ENCODE results near the gene DEGS2. TPM values are rescaled to one million over a fixed set of nuclear protein-coding genes. Genes with fewer than 3 reads are reported as not detected.

Gene DEGS2
- total and polyA plus RNA-seq, 7 experiments from 2014 or later: 0.19 to 1.0 (median 0.44) TPM; not detected in 1

GRCh38 chr14:100119251-100119650, 40.2 kb downstream of the DEGS2 start:
- peaks cover 33 to 100% (median 55%) of the 10 kb centered on the region in 3 experiments for H3K36me3 ChIP-seq (ENCODE audit: control insufficient read depth in 2 of 3, insufficient read depth in 3 of 3, low read length in 3 of 3)
- H3K4me3 ChIP-seq (ENCODE audit: low read length): no peak overlapping the region
- no peaks in the 10 kb centered on the region for H3K4me1 ChIP-seq (ENCODE audit: control insufficient read depth in 2 of 2, insufficient read depth in 2 of 2, low read length in 2 of 2)
- ChIA-PET CTCF (interaction anchor here (0.7 to 35.2 kb wide), 4 partner anchors 9 to 82 kb away, joined by 3 to 758 read pairs (median 4); partner anchors contain the start of gene EVL), POLR2A (interaction anchor here (0.7 to 59.0 kb wide), 4 partner anchors 9 to 54 kb away, joined by 3 to 2344 read pairs (median 4); partner anchors contain the start of gene EVL)
- Mint-ChIP-seq H3K4me3 (peak overlapping the region in 1 of 10 donors; percentile 47), H3K36me3 (peaks cover 16 to 26% (median 19%) of the 10 kb centered on the region in 5 donors), H3K27ac (peak overlapping the region in 6 of 9 donors; percentile 8 to 92 (median 69)), H3K27me3 (no peaks in the 10 kb centered on the region), H3K4me1 (peaks cover 24 to 49% (median 37%) of the 10 kb centered on the region in 7 donors), H3K9me3 (no peaks in the 10 kb centered on the region)
- ATAC-seq (no peak), DNase-seq (no peak)
- peak overlapping the region; percentile 26 for H3K27ac ChIP-seq (ENCODE audit: low read depth, low read length)
- no peaks in the 10 kb centered on the region for H3K9me3 ChIP-seq (ENCODE audit: control insufficient read depth in 2 of 3, low read length in 3 of 3)
- H3K27me3 ChIP-seq (ENCODE audit: control insufficient read depth in 2 of 2, insufficient read depth in 2 of 2, low read length in 2 of 2): no peaks in the 10 kb centered on the region
- intact Hi-C loops (cut with micrococcal nuclease): no loop called here

DNA sequence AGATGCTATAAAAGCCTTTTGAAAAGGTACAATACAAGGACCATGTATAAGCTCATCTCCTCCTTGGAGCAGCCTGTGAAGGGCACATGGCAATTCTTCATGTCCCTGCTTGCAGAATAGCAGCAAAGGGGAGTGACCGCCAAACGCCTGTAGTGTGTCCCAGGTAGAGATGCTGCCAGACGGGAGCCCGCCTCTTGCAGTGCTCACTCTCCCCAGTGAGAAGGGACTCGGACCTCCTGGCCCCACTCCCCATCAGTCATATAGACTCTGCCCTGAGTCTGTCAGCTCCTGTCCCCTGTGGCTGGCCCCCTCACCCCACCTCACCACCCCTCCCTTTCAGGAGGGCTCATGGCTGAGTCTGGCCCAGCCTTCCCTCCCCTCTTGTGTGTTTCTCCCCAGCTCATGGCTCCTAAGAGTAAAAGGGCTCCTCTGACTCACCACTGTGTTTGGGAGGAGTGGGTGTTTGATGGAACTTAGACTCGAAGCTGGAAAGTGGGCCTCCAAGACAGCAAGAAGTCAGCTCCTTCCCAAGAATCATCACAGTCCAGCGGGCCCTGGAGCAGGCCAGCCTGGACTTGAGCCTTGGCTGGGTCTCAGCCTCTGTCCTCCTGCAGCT, 40.9 kb downstream of the DEGS2 start:
- H3K36me3 Mint-ChIP-seq: peaks cover 16 to 28% (median 20%) of the 10 kb centered on the region in 5 donors

GRCh38 chr14:100117633-100118395, 41.6 kb downstream of the DEGS2 start:
- Histone ChIP-seq H3K27me3 (ENCODE audit: control insufficient read depth in 2 of 2, insufficient read depth in 2 of 2, low read length in 2 of 2) (no peaks in the 10 kb centered on the region), H3K36me3 (ENCODE audit: control insufficient read depth in 2 of 3, insufficient read depth in 3 of 3, low read length in 3 of 3) (peaks cover 38 to 100% (median 41%) of the 10 kb centered on the region in 3 experiments), H3K9me3 (ENCODE audit: control insufficient read depth in 2 of 3, low read length in 3 of 3) (no peaks in the 10 kb centered on the region), H3K4me1 (ENCODE audit: control insufficient read depth in 2 of 2, insufficient read depth in 2 of 2, low read length in 2 of 2) (peaks cover 0 to 7% of the 10 kb centered on the region in 2 donors), H3K27ac (ENCODE audit: low read depth, low read length) (peak overlapping the region; percentile 6), H3K4me3 (ENCODE audit: low read length) (no peak overlapping the region)
- Mint-ChIP-seq H3K4me3 (no peak overlapping the region), H3K36me3 (peaks cover 17 to 30% (median 22%) of the 10 kb centered on the region in 5 donors), H3K4me1 (peaks cover 35 to 58% (median 44%) of the 10 kb centered on the region in 7 donors), H3K27me3 (no peaks in the 10 kb centered on the region), H3K27ac (peak overlapping the region; percentile 30 to 92 (median 67)), H3K9me3 (no peaks in the 10 kb centered on the region)
- ChIA-PET CTCF (interaction anchor here (1.1 to 35.2 kb wide), 3 partner anchors 10 to 75 kb away, joined by 3 to 758 read pairs (median 11); partner anchors contain the start of gene EVL), POLR2A (interaction anchor here (1.1 to 59.0 kb wide), 3 partner anchors 9 to 53 kb away, joined by 3 to 2344 read pairs (median 4); partner anchors contain the start of gene EVL)
- intact Hi-C loops (cut with micrococcal nuclease): no loop called here
- DNase-seq (no peak), ATAC-seq (peak; percentile 19)

More for the DNA sequence above, 40.9 kb downstream of the DEGS2 start:
- Histone ChIP-seq H3K4me1 (ENCODE audit: control insufficient read depth in 2 of 2, insufficient read depth in 2 of 2, low read length in 2 of 2) (no peaks in the 10 kb centered on the region), H3K27ac (ENCODE audit: low read depth, low read length) (peak overlapping the region; percentile 26), H3K4me3 (ENCODE audit: low read length) (no peak overlapping the region), H3K27me3 (ENCODE audit: control insufficient read depth in 2 of 2, insufficient read depth in 2 of 2, low read length in 2 of 2) (no peaks in the 10 kb centered on the region), H3K36me3 (ENCODE audit: control insufficient read depth in 2 of 3, insufficient read depth in 3 of 3, low read length in 3 of 3) (peaks cover 37 to 100% (median 47%) of the 10 kb centered on the region in 3 experiments), H3K9me3 (ENCODE audit: control insufficient read depth in 2 of 3, low read length in 3 of 3) (no peaks in the 10 kb centered on the region)
- ChIA-PET CTCF (interaction anchor here (0.9 to 35.2 kb wide), 4 partner anchors 10 to 75 kb away, joined by 3 to 758 read pairs (median 8); partner anchors contain the start of gene EVL), POLR2A (interaction anchor here (1.1 to 59.0 kb wide), 2 partner anchors 13 to 54 kb away, joined by 3 to 2344 read pairs; partner anchors contain the start of gene EVL)
- no peak for ATAC-seq
- Mint-ChIP-seq H3K4me3 (no peak overlapping the region), H3K27me3 (no peaks in the 10 kb centered on the region), H3K9me3 (no peaks in the 10 kb centered on the region), H3K4me1 (peaks cover 28 to 56% (median 41%) of the 10 kb centered on the region in 7 donors), H3K27ac (peak overlapping the region; percentile 30 to 92 (median 67))
- intact Hi-C loops (cut with micrococcal nuclease): no loop called here
- DNase-seq: no peak

- H3K36me3 Mint-ChIP-seq: peaks cover 19 to 38% (median 28%) of the 10 kb centered on the region in 5 donors
- ATAC-seq (no peak), DNase-seq (no peak)
- Histone ChIP-seq H3K4me1 (ENCODE audit: control insufficient read depth in 2 of 2, insufficient read depth in 2 of 2, low read length in 2 of 2) (peaks cover 0 to 15% of the 10 kb centered on the region in 2 donors), H3K9me3 (ENCODE audit: control insufficient read depth in 2 of 3, low read length in 3 of 3) (no peaks in the 10 kb centered on the region), H3K27ac (ENCODE audit: low read depth, low read length) (peak overlapping the region; percentile 41), H3K36me3 (ENCODE audit: control insufficient read depth in 2 of 3, insufficient read depth in 3 of 3, low read length in 3 of 3) (peaks cover 33 to 100% (median 42%) of the 10 kb centered on the region in 3 experiments), H3K4me3 (ENCODE audit: low read length) (no peak overlapping the region), H3K27me3 (ENCODE audit: control insufficient read depth in 2 of 2, insufficient read depth in 2 of 2, low read length in 2 of 2) (no peaks in the 10 kb centered on the region)
- H3K27ac Mint-ChIP-seq: peak overlapping the region in 6 of 9 donors; percentile 42 to 92 (median 68)
- ChIA-PET CTCF (interaction anchor here (1.1 to 35.2 kb wide), 3 partner anchors 9 to 75 kb away, joined by 3 to 758 read pairs (median 11); partner anchors contain the start of gene EVL), POLR2A (interaction anchor here (1.2 to 59.0 kb wide), 2 partner anchors 10 to 52 kb away, joined by 4 to 2344 read pairs; partner anchors contain the start of gene EVL)
- H3K4me1 Mint-ChIP-seq: peaks cover 41 to 65% (median 51%) of the 10 kb centered on the region in 7 donors
- H3K27me3 Mint-ChIP-seq: no peaks in the 10 kb centered on the region
- H3K4me3 Mint-ChIP-seq: no peak overlapping the region
- intact Hi-C loops (cut with micrococcal nuclease): no loop called here
- no peaks in the 10 kb centered on the region for H3K9me3 Mint-ChIP-seq
Measured at GRCh38 chr14:100117026-100117425, 42.4 kb downstream of the DEGS2 start.

- CTCF ChIA-PET: interaction anchor here (1.0 to 35.2 kb wide), 4 partner anchors 8 to 77 kb away, joined by 4 to 758 read pairs (median 8); partner anchors contain the start of gene EVL
- ATAC-seq (no peak), DNase-seq (no peak)
- Mint-ChIP-seq H3K36me3 (peaks cover 19 to 41% (median 30%) of the 10 kb centered on the region in 5 donors), H3K4me3 (no peak overlapping the region), H3K9me3 (no peaks in the 10 kb centered on the region), H3K27me3 (no peaks in the 10 kb centered on the region), H3K27ac (peak overlapping the region in 7 of 9 donors; percentile 43 to 87 (median 75)), H3K4me1 (peaks cover 44 to 69% (median 53%) of the 10 kb centered on the region in 7 donors)
- Histone ChIP-seq H3K4me3 (ENCODE audit: low read length) (no peak overlapping the region), H3K9me3 (ENCODE audit: control insufficient read depth in 2 of 3, low read length in 3 of 3) (no peaks in the 10 kb centered on the region), H3K4me1 (ENCODE audit: control insufficient read depth in 2 of 2, insufficient read depth in 2 of 2, low read length in 2 of 2) (peaks cover 0 to 15% of the 10 kb centered on the region in 2 donors), H3K36me3 (ENCODE audit: control insufficient read depth in 2 of 3, insufficient read depth in 3 of 3, low read length in 3 of 3) (peaks cover 37 to 99% (median 42%) of the 10 kb centered on the region in 3 experiments), H3K27me3 (ENCODE audit: control insufficient read depth in 2 of 2, insufficient read depth in 2 of 2, low read length in 2 of 2) (no peaks in the 10 kb centered on the region), H3K27ac (ENCODE audit: low read depth, low read length) (no peak overlapping the region)
- intact Hi-C loops (cut with micrococcal nuclease): no loop called here
- POLR2A ChIA-PET: interaction anchor here (59.0 kb wide), 1 partner anchor 51 kb away, joined by 2344 read pairs; the partner anchor contains the start of gene EVL
Measured at GRCh38 chr14:100116134-100116533, 43.3 kb downstream of the DEGS2 start.

- no peak overlapping the region for H3K27ac ChIP-seq (ENCODE audit: low read depth, low read length)
- peaks cover 19 to 39% (median 30%) of the 10 kb centered on the region in 5 donors for H3K36me3 Mint-ChIP-seq
- intact Hi-C loops (cut with micrococcal nuclease): no loop called here
Measured at GRCh38 chr14:100115726-100116125, 43.7 kb downstream of the DEGS2 start.

More at GRCh38 chr14:100115726-100116125, 43.7 kb downstream of the DEGS2 start:
- peaks cover 0 to 15% of the 10 kb centered on the region in 2 donors for H3K4me1 ChIP-seq (ENCODE audit: control insufficient read depth in 2 of 2, insufficient read depth in 2 of 2, low read length in 2 of 2)
- H3K27ac Mint-ChIP-seq: peak overlapping the region in 7 of 9 donors; percentile 45 to 87 (median 67)
- no peak overlapping the region for H3K4me3 ChIP-seq (ENCODE audit: low read length)
- DNase-seq (no peak), ATAC-seq (no peak)
- no peaks in the 10 kb centered on the region for H3K9me3 ChIP-seq (ENCODE audit: control insufficient read depth in 2 of 3, low read length in 3 of 3)
- POLR2A ChIA-PET: interaction anchor here (59.0 kb wide), 1 partner anchor 51 kb away, joined by 2344 read pairs; the partner anchor contains the start of gene EVL
- peaks cover 44 to 69% (median 53%) of the 10 kb centered on the region in 7 donors for H3K4me1 Mint-ChIP-seq
- no peaks in the 10 kb centered on the region for H3K27me3 Mint-ChIP-seq
- CTCF ChIA-PET: interaction anchor here (0.7 to 35.2 kb wide), 5 partner anchors 10 to 77 kb away, joined by 3 to 758 read pairs (median 4); partner anchors contain the start of gene EVL
- H3K4me3 Mint-ChIP-seq: no peak overlapping the region
- peaks cover 37 to 98% (median 42%) of the 10 kb centered on the region in 3 experiments for H3K36me3 ChIP-seq (ENCODE audit: control insufficient read depth in 2 of 3, insufficient read depth in 3 of 3, low read length in 3 of 3)
- H3K9me3 Mint-ChIP-seq: no peaks in the 10 kb centered on the region
- H3K27me3 ChIP-seq (ENCODE audit: control insufficient read depth in 2 of 2, insufficient read depth in 2 of 2, low read length in 2 of 2): no peaks in the 10 kb centered on the region

Data from naive thymus-derived CD4-positive, alpha-beta T cell (primary cell).